Endothelial cell of umbilical vein (primary cell): ENCODE data around the gene PFDN1.

Experiments used
- CTCF ChIP-seq, 2 donors: IDR thresholded peaks; 1 replicate in 1 of 2; 2 replicates in 1 of 2; pipeline ENCODE4 v1.5.1; 2011; ENCODE audit warnings: low read length in 2 of 2, mild to moderate bottlenecking in 2 of 2, moderate library complexity in 2 of 2, control low read depth in 1 of 2, inconsistent platforms in 1 of 2, low read depth in 1 of 2; ENCODE audit not compliant: insufficient read depth in 1 of 2; ENCODE audit errors: extremely low read depth in 1 of 2
- POLR2A ChIP-seq: IDR thresholded peaks from 2 replicates; pipeline ENCODE4 v1.6.1; 2012; ENCODE audit warnings: low read depth, mild to moderate bottlenecking, control low read depth, low read length

GRCh38 chr5:140258873-140259272, 44.0 kb downstream of the PFDN1 start:
- TF ChIP-seq POLR2A (no peak), CTCF (IDR thresholded peaks at IDR 0.05; ENCODE audit: extremely low read depth in 1 of 2, insufficient read depth in 1 of 2, low read depth in 1 of 2, low read length in 2 of 2) (no peak)
